ENCODE data around the gene TTYH2.

DNA sequence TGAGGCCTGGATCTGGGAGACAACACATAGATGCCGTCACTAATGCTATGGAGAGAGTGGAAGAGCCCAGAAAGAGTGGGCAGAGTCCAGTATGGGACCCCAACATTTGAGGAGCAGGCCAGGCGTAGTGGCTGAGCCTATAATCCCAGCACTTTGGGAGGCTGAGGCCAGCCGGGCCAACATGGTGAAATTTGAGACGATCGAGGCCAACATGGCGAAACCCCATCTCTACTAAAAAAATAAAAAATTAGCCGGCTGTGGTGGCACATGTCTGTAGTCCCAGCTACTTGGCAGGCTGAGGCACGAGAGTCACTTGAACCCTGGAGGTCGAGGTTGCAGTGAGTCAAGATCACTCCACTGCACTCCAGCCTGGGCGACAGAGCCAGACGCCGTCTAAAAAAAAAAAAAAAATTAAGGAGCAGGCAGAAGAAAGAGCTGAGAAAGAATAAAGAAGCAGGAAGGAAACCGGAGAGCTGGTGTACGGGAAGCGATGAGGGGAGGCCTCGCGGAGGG, 54.7 kb downstream of the TTYH2 start:
- TF ChIP-seq POLR2A (IDR thresholded peaks at IDR 0.05): no peak
- TF ChIP-seq CTCF (IDR thresholded peaks at IDR 0.05): no peak
- no peak for TF ChIP-seq EP300 (IDR thresholded peaks at IDR 0.05)
- no peak for TF ChIP-seq POLR2AphosphoS5 (IDR thresholded peaks at IDR 0.05)
